Measurements from ENCODE around the gene CHKA.

GRCh38 chr11:68090287-68090686 lies 30.9 kb downstream of the CHKA start:
- TF ChIP-seq POLR2A (IDR thresholded peaks at IDR 0.05; ENCODE audit: low read length) = no peak
- TF ChIP-seq GATA1 (IDR thresholded peaks at IDR 0.05; ENCODE audit: low read depth, low read length) = no peak
